Measurements from ENCODE around the gene RBM6.
"Not testable (repeated sequence)": the region's sequence is repeated elsewhere in the genome, so short reads cannot be mapped to it uniquely, and the experiment has no call there.

- TF ChIP-seq EZH2 (IDR thresholded peaks at IDR 0.05; ENCODE audit: insufficient read depth, poor library complexity, severe bottlenecking); EZH2phosphoT487 (IDR thresholded peaks at IDR 0.05; ENCODE audit: insufficient read depth, low read depth): not testable (repeated sequence)
These were observed 91.3 kb downstream of the RBM6 start for GRCh38 chr3:50031201-50031600.

All from GM23248 (cell line).